ENCODE measurements around the gene STAC.
A peak's percentile ranks its signal among the peaks of the same experiment; 100 is the strongest.

Gene STAC, protein sequence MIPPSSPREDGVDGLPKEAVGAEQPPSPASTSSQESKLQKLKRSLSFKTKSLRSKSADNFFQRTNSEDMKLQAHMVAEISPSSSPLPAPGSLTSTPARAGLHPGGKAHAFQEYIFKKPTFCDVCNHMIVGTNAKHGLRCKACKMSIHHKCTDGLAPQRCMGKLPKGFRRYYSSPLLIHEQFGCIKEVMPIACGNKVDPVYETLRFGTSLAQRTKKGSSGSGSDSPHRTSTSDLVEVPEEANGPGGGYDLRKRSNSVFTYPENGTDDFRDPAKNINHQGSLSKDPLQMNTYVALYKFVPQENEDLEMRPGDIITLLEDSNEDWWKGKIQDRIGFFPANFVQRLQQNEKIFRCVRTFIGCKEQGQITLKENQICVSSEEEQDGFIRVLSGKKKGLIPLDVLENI

GRCh38 chr3:36380221-36381031, at the start of gene STAC:
STAC (plus strand) TSS chr3:36380504; CDS start chr3:36380644, 140 bp downstream.
- H3K4me3 ChIP-seq: peak within 1 kb of the TSS; percentile 21 to 45 (median 40)
- H3K27ac ChIP-seq: peak within 1 kb of the TSS in 2 of 21 experiments; percentile 20 to 60

GRCh38 chr3:36332139-36332538, 48.2 kb upstream of the STAC start:
- Histone ChIP-seq H3K27ac (no peak overlapping the region), H3K4me3 (no peak overlapping the region)

GRCh38 chr3:36362216-36362615, 18.1 kb upstream of the STAC start:
- no peak overlapping the region for H3K27ac ChIP-seq
- H3K4me3 ChIP-seq: no peak overlapping the region

DNA sequence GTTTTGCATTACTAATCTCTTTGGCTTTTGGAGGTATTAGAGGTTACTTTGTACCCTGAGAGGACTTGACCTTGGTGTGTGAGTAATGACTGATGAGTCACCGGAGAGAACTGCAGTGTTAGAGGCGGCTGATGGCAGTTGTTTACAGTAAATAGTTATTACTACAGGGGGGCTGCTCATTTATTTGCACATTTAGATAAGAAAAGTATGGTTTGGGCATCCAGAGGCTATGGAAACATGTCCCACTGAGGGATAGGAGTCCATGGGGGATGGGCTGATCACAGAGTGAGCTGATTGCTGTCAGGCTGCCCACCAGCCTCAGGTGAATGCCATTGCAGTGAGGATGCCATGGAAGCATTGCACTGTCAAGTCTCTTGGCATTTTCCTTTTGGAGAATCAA, 17.3 kb upstream of the STAC start:
- no peak overlapping the region for H3K27ac ChIP-seq
- no peak overlapping the region for H3K4me3 ChIP-seq

GRCh38 chr3:36364260-36364659, 16.0 kb upstream of the STAC start:
- Histone ChIP-seq H3K27ac (no peak overlapping the region), H3K4me3 (no peak overlapping the region)

- H3K27ac ChIP-seq: no peak overlapping the region
These were observed 14.5 kb upstream of the STAC start for GRCh38 chr3:36365829-36366228.

DNA sequence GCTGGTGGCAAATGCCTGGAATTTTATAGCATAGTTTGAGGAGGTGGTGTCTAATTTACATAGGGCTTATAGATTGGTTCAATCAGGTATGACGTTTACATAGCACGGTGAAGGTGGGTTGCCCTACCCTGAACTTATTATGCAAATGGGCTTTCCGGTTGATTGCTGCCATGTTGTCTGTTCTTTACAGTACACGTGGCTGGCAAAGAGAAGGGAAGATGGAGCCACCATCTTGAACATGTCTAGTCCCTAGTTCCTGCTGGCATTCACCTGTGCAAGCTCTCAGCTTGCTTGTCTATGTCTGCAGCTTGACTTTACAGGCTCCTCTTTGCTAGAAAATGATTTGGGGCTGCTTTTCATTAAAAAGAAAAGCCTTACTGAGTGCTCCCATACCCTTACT, 14.0 kb upstream of the STAC start:
- no peak overlapping the region for H3K27ac ChIP-seq
- H3K4me3 ChIP-seq: no peak overlapping the region

More at GRCh38 chr3:36365829-36366228, 14.5 kb upstream of the STAC start:
- H3K4me3 ChIP-seq: no peak overlapping the region

DNA sequence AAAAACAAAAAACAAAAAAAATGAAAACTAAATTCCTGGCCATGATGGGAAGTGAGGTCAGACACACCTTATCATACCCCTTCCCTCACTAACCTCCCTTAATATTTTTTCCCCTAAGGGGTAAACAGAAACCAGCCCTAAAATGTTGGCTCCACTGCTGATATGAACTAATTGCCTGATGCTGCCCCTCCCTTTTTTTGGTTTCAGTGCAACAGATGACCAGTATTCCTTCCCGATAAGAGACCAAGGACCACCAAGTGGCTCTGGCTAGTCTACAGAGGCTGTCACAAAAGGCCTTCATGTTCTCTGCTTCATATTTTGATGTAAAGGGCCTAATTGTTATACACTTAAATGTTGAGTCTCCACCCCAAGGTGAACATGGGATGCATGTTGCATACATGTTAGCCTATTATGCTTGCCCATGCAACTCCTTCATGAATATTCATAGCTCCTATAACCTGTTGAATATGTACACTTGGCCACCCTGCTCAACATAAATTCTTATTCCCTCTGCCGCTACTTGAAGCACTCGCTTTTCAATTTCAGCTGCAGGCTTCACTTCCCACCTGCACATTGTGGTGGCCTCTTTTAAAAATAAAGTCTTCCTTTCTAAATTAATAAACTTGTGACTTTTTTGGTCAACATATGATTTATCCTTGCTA, 12.3 kb upstream of the STAC start:
- H3K27ac ChIP-seq: no peak overlapping the region

DNA sequence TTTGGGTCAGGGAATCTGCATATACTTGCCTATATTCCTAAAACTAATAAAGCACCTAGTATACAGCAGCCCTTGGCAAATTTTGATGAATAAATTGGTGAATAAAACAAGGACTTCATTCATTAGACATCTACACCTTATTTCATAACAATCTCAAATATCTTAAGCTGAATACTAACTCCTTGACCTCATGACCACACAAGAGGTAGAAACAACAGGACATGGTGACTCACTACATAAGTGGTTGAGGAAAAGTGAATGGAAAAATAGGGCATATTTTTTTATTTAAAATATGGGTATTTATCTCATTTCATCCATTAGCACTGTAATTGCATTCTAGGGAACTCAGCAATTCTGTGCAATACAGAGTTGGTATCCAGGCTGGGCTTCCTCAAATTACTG, 7.8 kb upstream of the STAC start:
- no peak overlapping the region for H3K4me3 ChIP-seq
- no peak overlapping the region for H3K27ac ChIP-seq

More for the DNA sequence above, 12.3 kb upstream of the STAC start:
- H3K4me3 ChIP-seq: no peak overlapping the region

GRCh38 chr3:36373084-36373483, 7.2 kb upstream of the STAC start:
- H3K4me3 ChIP-seq: no peak overlapping the region
- H3K27ac ChIP-seq: no peak overlapping the region

DNA sequence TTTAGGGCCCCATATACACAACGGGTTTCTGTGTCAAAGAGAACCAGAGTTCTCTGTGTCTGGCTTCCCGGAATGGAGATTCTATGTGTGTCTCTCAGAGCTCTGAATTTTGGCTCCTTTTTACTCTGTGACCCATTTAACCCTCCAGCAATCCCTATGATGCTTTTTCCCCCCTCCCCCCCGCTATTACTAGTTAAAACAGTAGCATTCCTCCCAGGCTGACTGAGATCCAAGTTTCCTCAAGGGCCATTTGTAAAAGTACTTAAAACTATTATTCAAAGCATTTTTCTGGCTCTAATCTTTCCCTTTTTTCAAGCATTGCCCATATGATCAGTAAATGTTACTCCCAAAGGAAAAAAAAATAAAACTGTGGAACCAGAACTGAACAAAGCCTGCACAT, 6.6 kb upstream of the STAC start:
- H3K4me3 ChIP-seq: no peak overlapping the region
- no peak overlapping the region for H3K27ac ChIP-seq

DNA sequence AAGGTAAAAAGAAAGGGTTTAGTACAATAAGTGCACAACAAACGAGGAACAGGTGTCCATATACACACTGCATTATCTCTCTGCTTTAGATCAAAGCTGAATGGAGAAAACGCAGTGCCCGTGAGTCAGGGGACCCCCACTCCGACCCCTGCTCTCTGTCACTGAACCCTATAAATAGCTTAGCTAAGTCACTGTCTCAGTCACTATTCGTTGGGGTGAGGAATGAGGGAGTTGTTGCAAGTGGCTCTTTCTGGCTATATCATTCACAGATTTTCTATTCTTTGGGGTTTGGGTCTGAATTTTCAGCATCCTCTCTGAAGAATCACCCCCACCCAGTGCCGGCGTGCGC, 458 bp upstream of the STAC start:
- Histone ChIP-seq H3K4me3 (peak overlapping the region in 6 of 7 experiments; percentile 21 to 45 (median 41)), H3K27ac (peak overlapping the region in 2 of 21 experiments; percentile 20 to 60)

DNA sequence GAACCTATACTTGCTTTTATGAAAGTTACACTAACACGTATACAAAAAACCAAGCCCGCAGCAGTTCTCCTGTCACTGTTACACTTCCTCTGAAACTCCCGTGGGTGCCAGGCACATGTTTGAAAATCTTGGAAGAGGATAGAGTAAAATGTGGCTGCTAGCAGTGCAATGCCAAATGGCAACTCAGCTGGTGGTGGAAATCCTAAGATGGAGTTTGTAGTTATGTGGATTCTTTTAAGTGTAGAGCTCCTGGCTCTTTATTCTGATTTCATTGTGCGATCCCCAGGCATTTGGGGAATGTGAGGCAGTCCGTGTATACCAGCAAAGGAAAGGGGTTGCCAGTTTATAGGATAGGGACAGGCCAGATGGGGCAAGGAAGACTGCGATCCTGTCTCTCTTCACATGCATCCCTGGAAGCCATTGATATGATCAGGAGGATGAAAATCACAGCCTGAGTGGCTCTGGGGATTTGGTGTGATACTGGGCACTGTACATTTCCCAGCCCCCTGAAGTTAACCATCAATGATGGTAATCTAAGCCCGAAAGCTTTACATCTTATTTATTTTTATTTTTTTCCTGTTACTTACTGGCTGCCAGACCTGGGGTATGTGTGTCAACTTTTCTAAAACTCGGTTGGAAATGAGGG, 1.1 kb downstream of the STAC start:
- peak overlapping the region in 2 of 7 experiments; percentile 26 to 45 for H3K4me3 ChIP-seq
- H3K27ac ChIP-seq: no peak overlapping the region

GRCh38 chr3:36393563-36393962, 13.3 kb downstream of the STAC start:
- Histone ChIP-seq H3K4me3 (no peak overlapping the region), H3K27ac (no peak overlapping the region)

DNA sequence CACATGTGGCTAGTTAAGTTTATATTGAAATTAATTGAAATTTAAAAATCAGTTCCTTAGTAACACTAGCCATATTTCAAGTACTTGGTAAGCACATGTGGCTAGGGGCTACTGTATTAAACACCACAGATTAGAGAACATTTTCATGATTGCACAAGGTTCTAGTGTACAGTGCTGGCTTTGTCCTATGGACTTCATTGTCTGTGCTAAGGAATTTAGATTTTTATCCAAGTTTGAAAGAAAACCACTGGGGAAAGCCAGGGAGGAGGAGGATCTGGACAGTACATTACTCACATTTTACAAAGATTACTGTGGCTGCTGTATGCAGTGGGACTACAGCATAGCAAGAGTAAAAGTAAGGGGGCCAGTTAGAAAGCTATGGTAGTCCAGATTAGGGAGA, 13.9 kb downstream of the STAC start:
- Histone ChIP-seq H3K27ac (no peak overlapping the region), H3K4me3 (no peak overlapping the region)

GRCh38 chr3:36397841-36398240, 17.5 kb downstream of the STAC start:
- Histone ChIP-seq H3K27ac (no peak overlapping the region), H3K4me3 (no peak overlapping the region)

- no peak overlapping the region for H3K27ac ChIP-seq
- no peak overlapping the region for H3K4me3 ChIP-seq
These were observed 19.6 kb downstream of the STAC start for GRCh38 chr3:36399933-36400332.

- Histone ChIP-seq H3K4me3 (no peak overlapping the region), H3K27ac (no peak overlapping the region)
These were observed 20.8 kb downstream of the STAC start for GRCh38 chr3:36401056-36401455.

DNA sequence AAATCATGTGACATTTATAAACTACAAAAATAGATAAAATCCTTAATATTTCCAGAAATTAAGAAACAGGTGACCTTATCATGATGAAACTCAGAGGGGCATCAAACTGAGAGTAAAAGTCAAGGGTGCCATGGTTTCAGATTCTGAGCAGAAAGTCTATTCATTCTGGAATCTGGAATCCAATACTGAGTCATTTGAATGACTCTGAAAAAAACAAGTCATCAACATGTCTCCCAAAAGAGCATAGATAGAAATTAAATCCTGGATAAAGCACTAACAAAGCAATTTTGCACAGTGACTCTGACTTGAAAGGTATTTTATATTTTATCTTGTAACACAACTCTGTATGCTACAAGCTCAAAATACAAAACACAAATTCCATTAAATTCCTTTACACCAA, 23.4 kb downstream of the STAC start:
- H3K27ac ChIP-seq: no peak overlapping the region

GRCh38 chr3:36405190-36405589, 24.9 kb downstream of the STAC start:
- Histone ChIP-seq H3K27ac (no peak overlapping the region), H3K4me3 (no peak overlapping the region)

More for the DNA sequence above, 23.4 kb downstream of the STAC start:
- H3K4me3 ChIP-seq: no peak overlapping the region

All from skin epidermis (tissue), 12 donors.